Measurements from ENCODE around the gene GLS.
"Not testable (repeated sequence)": the region's sequence is repeated elsewhere in the genome, so short reads cannot be mapped to it uniquely, and the experiment has no call there.

GLS gene

GRCh38 chr2:190880378-190881083 lies at the start of gene GLS:
Gene GLS (plus strand): TSS chr2:190880821. CDS start chr2:190881085, 264 bp downstream.
- peak; percentile 96 for DNase-seq (ENCODE audit: low read depth)

- no peak for DNase-seq (ENCODE audit: low read depth)
These were observed 48.7 kb upstream of the GLS start for GRCh38 chr2:190831941-190832340.

- no peak for DNase-seq (ENCODE audit: low read depth)
These were observed 45.8 kb upstream of the GLS start for GRCh38 chr2:190834890-190835208.

GRCh38 chr2:190835303-190835930 lies 45.2 kb upstream of the GLS start:
- DNase-seq (ENCODE audit: low read depth), result peak; percentile 77

GRCh38 chr2:190836767-190837166 lies 43.9 kb upstream of the GLS start:
- DNase-seq (ENCODE audit: low read depth), result no peak

GRCh38 chr2:190837420-190837819 lies 43.2 kb upstream of the GLS start:
- peak; percentile 48 for DNase-seq (ENCODE audit: low read depth)

- DNase-seq (ENCODE audit: low read depth), result no peak
These were observed 42.7 kb upstream of the GLS start for GRCh38 chr2:190837952-190838361.

- DNase-seq (ENCODE audit: low read depth), result no peak
These were observed 42.1 kb upstream of the GLS start for GRCh38 chr2:190838492-190838910.

- no peak for DNase-seq (ENCODE audit: low read depth)
These were observed 40.0 kb upstream of the GLS start for GRCh38 chr2:190840569-190841172.

GRCh38 chr2:190841707-190842505 lies 38.7 kb upstream of the GLS start:
- DNase-seq (ENCODE audit: low read depth), result no peak

- no peak for DNase-seq (ENCODE audit: low read depth)
These were observed 38.0 kb upstream of the GLS start for GRCh38 chr2:190842606-190843104.

GRCh38 chr2:190843890-190844699 lies 36.5 kb upstream of the GLS start:
- no peak for DNase-seq (ENCODE audit: low read depth)

GRCh38 chr2:190844700-190845401 lies 35.8 kb upstream of the GLS start:
- DNase-seq (ENCODE audit: low read depth), result no peak

GRCh38 chr2:190846746-190847145 lies 33.9 kb upstream of the GLS start:
- DNase-seq (ENCODE audit: low read depth), result no peak

GRCh38 chr2:190847504-190848081 lies 33.0 kb upstream of the GLS start:
- DNase-seq (ENCODE audit: low read depth), result no peak

GRCh38 chr2:190849774-190850173 lies 30.8 kb upstream of the GLS start:
- DNase-seq (ENCODE audit: low read depth), result no peak

- not testable (repeated sequence) for DNase-seq (ENCODE audit: low read depth)
These were observed 27.6 kb upstream of the GLS start for GRCh38 chr2:190853022-190853421.

- DNase-seq (ENCODE audit: low read depth), result no peak
These were observed 26.9 kb upstream of the GLS start for GRCh38 chr2:190853531-190854383.

- DNase-seq (ENCODE audit: low read depth), result no peak
These were observed 25.9 kb upstream of the GLS start for GRCh38 chr2:190854726-190855125.

- no peak for DNase-seq (ENCODE audit: low read depth)
These were observed 25.4 kb upstream of the GLS start for GRCh38 chr2:190855245-190855644.
